SU-DHL-6 (cell line): ENCODE results near the gene LAMTOR4.

Source experiments
- H2AFZ ChIP-seq: fragments of 200-600 bp; sonication (generic); 2 replicates; pipeline ENCODE4 v1.6.1; 2014; ENCODE audit warnings: low read depth, mild to moderate bottlenecking, moderate library complexity, mixed read lengths, antibody characterized with exemption, low read length; ENCODE audit not compliant: severe bottlenecking
- H3F3A ChIP-seq: fragments of 200-600 bp; shearing (Covaris generic); 2 replicates; pipeline ENCODE4 v1.6.0; 2016; ENCODE audit warnings: antibody characterized with exemption, mild to moderate bottlenecking; ENCODE audit not compliant: insufficient read depth
- H3K27ac ChIP-seq: fragments of 200-600 bp; sonication (generic); 2 replicates; pipeline ENCODE4 v1.5.1; 2016; ENCODE audit warnings: low read depth, mild to moderate bottlenecking, low read length, moderate library complexity, mixed read lengths
- H3K27me3 ChIP-seq: fragments of 200-600 bp; sonication (generic), shearing (Covaris generic); 2 replicates; pipeline ENCODE4 v1.6.0; 2014; ENCODE audit warnings: mild to moderate bottlenecking, low read length
- H3K36me3 ChIP-seq: fragments of 200-600 bp; sonication (generic); 2 replicates; pipeline ENCODE4 v1.6.1; 2014; ENCODE audit warnings: mild to moderate bottlenecking, low read length, mixed read lengths
- H3K4me2 ChIP-seq: fragments of 300-600, 200-600 bp; shearing (Covaris generic), sonication (generic); 2 replicates; pipeline ENCODE4 v1.6.0; 2014; ENCODE audit warnings: low read length, low read depth, mild to moderate bottlenecking; ENCODE audit not compliant: poor library complexity, severe bottlenecking
- H3K4me3 ChIP-seq: fragments of 200-600 bp; sonication (generic); 2 replicates; pipeline ENCODE4 v1.5.1; 2014; ENCODE audit warnings: antibody characterized with exemption, low read length, mild to moderate bottlenecking, mixed read lengths; ENCODE audit not compliant: insufficient read depth, poor library complexity, severe bottlenecking
- H3K79me2 ChIP-seq: fragments of 200-600 bp; sonication (generic); 2 replicates; pipeline ENCODE4 v1.6.1; 2014; ENCODE audit warnings: mild to moderate bottlenecking, low read length, moderate library complexity; ENCODE audit not compliant: insufficient read depth
- H3K9ac ChIP-seq: fragments of 200-600 bp; sonication (generic); 2 replicates; pipeline ENCODE4 v1.7.0; 2014; ENCODE audit warnings: mild to moderate bottlenecking, low read length
- H3K9me2 ChIP-seq: fragments of 200-600 bp; sonication (generic); replicated peaks from 2 replicates; pipeline ENCODE4 v1.6.1; 2014; ENCODE audit warnings: low read length; ENCODE audit not compliant: insufficient read depth
- H3K9me3 ChIP-seq: fragments of 200-600 bp; sonication (generic); 2 replicates; pipeline ENCODE4 v1.6.1; 2014; ENCODE audit warnings: low read length, mixed read lengths; ENCODE audit not compliant: insufficient read depth
- H4K20me1 ChIP-seq: fragments of 200-600 bp; sonication (generic); 2 replicates; pipeline ENCODE4 v1.6.1; 2014; ENCODE audit warnings: low read depth, mild to moderate bottlenecking, antibody characterized with exemption, low read length, moderate library complexity, mixed read lengths
- CTCF ChIP-seq: fragments of 200-600 bp; sonication (generic); IDR thresholded peaks from one replicate; pipeline ENCODE4 v1.5.1; 2017; ENCODE audit warnings: antibody characterized with exemption, mild to moderate bottlenecking, low read length, moderate library complexity; ENCODE audit not compliant: insufficient read depth, poor library complexity, severe bottlenecking
- EZH2phosphoT487 ChIP-seq: fragments of 200-600 bp; sonication (generic), shearing (Covaris generic); conservative IDR thresholded peaks from 2 replicates; pipeline ENCODE4 v1.6.1; 2018; ENCODE audit warnings: mild to moderate bottlenecking, antibody characterized with exemption, low read length, moderate library complexity, mixed read lengths

The LAMTOR4 gene

GRCh38 chr7:100169147-100169850, 20.6 kb downstream of the LAMTOR4 start:
- no peaks in the 10 kb centered on the region for H3K36me3 ChIP-seq
- no peaks in the 10 kb centered on the region for H3K9me3 ChIP-seq
- H3K79me2 ChIP-seq = no peaks in the 10 kb centered on the region
- no peaks in the 10 kb centered on the region for H4K20me1 ChIP-seq
- H3K9ac ChIP-seq = no peak overlapping the region
- no peaks in the 10 kb centered on the region for H3K9me2 ChIP-seq
- no peak overlapping the region for H3K27ac ChIP-seq
- H3F3A ChIP-seq = peaks cover 6% of the 10 kb centered on the region; the same call in 1 of the 2 replicates
- TF ChIP-seq CTCF (no peak), EZH2phosphoT487 (no peak)
- H3K4me3 ChIP-seq = no peak overlapping the region
- no peak overlapping the region for H3K4me2 ChIP-seq
- no peak overlapping the region for H2AFZ ChIP-seq
- no peaks in the 10 kb centered on the region for H3K27me3 ChIP-seq

- Histone ChIP-seq H2AFZ (no peak overlapping the region), H3K79me2 (no peaks in the 10 kb centered on the region), H3K36me3 (no peaks in the 10 kb centered on the region), H3K4me3 (no peak overlapping the region), H3K4me2 (no peak overlapping the region), H3K27ac (no peak overlapping the region), H4K20me1 (no peaks in the 10 kb centered on the region), H3K9me3 (no peaks in the 10 kb centered on the region), H3K27me3 (no peaks in the 10 kb centered on the region), H3K9ac (no peak overlapping the region), H3K9me2 (no peaks in the 10 kb centered on the region), H3F3A (peaks cover 6% of the 10 kb centered on the region; the same call in 1 of the 2 replicates)
- TF ChIP-seq CTCF (no peak), EZH2phosphoT487 (no peak)
Observed at GRCh38 chr7:100170101-100170897, 21.6 kb downstream of the LAMTOR4 start.

GRCh38 chr7:100171087-100171681, 22.5 kb downstream of the LAMTOR4 start:
- Histone ChIP-seq H3F3A (peaks cover 6% of the 10 kb centered on the region; the same call in 1 of the 2 replicates), H3K9me3 (no peaks in the 10 kb centered on the region), H3K79me2 (no peaks in the 10 kb centered on the region), H3K4me2 (peak overlapping the region; percentile 24), H3K9ac (no peak overlapping the region), H4K20me1 (no peaks in the 10 kb centered on the region), H3K27ac (no peak overlapping the region), H3K9me2 (no peaks in the 10 kb centered on the region), H3K36me3 (no peaks in the 10 kb centered on the region), H3K4me3 (no peak overlapping the region), H2AFZ (no peak overlapping the region), H3K27me3 (no peaks in the 10 kb centered on the region)
- no peak for TF ChIP-seq EZH2phosphoT487
- TF ChIP-seq CTCF = no peak
